ENCODE data around the gene TOMM40.
"Not testable (repeated sequence)": the region's sequence is repeated elsewhere in the genome, so short reads cannot be mapped to it uniquely, and the experiment has no call there.

Gene TOMM40

DNA sequence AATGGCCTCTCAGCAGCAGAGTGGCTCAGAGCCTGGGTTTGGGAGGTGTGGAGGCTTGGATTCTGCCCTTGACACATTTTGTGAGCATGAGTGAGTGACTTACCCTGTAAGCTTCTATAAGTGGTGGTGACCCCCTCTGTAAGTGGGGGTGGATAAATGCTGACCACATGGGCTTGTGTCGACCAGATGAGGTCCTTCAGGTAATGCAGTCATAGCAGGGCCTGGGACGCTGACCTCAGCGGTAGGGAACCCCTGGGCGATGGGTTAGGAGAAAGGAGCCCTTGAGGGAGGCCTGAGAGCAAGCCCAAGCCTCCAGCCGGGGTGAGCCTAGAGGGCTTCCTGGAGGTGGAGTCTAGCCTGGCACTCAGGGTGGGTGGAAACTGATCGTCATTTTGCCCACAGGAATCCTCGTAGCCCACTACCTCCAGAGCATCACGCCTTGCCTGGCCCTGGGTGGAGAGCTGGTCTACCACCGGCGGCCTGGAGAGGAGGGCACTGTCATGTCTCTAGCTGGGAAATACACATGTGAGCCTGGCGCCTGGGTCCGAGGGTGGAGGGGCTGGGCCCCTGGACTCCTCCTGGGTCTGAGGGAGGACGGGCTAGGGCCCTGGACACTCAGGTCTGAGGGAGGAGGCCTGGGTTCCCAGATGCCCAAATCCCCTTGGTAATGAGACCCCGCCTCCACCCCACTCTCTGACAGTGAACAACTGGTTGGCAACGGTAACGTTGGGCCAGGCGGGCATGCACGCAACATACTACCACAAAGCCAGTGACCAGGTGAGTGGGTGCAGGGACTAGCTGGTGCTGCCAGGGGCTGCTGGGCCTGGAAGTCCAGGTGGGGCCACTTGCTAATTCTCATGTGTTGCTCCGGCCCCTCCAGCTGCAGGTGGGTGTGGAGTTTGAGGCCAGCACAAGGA, 9.5 kb downstream of the TOMM40 start:
- no peak for DNase-seq

DNA sequence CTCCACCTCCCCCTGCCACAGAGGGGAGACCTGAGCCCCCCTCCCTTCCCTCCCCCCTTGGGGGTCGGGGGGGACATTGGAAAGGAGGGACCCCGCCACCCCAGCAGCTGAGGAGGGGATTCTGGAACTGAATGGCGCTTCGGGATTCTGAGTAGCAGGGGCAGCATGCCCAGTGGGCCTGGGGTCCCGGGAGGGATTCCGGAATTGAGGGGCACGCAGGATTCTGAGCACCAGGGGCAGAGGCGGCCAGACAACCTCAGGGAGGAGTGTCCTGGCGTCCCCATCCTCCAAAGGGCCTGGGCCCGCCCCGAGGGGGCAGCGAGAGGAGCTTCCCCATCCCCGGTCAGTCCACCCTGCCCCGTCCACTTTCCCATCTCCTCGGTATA, 12.2 kb downstream of the TOMM40 start:
- no peak for DNase-seq

DNA sequence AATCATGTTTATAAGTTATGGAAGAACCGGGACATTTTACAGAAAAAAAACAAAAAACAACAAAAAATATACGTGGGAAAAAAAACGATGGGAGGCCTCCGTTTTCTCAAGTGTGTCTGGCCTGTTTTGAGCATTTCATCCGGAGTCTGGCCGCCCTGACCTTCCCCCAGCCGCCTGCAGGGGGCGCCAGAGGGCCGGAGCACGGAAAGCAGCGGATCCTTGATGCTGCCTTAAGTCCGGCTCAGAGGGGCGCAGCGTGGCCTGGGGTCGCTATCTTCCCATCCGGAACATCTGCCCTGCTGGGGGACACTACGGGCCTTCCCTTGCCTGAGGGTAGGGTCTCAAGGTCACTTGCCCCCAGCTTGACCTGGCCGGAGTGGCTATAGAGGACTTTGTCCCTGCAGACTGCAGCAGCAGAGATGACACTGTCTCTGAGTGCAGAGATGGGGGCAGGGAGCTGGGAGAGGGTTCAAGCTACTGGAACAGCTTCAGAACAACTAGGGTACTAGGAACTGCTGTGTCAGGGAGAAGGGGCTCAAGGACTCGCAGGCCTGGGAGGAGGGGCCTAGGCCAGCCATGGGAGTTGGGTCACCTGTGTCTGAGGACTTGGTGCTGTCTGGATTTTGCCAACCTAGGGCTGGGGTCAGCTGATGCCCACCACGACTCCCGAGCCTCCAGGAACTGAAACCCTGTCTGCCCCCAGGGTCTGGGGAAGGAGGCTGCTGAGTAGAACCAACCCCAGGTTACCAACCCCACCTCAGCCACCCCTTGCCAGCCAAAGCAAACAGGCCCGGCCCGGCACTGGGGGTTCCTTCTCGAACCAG, 12.8 kb downstream of the TOMM40 start:
- DNase-seq, result peak; percentile 91

DNA sequence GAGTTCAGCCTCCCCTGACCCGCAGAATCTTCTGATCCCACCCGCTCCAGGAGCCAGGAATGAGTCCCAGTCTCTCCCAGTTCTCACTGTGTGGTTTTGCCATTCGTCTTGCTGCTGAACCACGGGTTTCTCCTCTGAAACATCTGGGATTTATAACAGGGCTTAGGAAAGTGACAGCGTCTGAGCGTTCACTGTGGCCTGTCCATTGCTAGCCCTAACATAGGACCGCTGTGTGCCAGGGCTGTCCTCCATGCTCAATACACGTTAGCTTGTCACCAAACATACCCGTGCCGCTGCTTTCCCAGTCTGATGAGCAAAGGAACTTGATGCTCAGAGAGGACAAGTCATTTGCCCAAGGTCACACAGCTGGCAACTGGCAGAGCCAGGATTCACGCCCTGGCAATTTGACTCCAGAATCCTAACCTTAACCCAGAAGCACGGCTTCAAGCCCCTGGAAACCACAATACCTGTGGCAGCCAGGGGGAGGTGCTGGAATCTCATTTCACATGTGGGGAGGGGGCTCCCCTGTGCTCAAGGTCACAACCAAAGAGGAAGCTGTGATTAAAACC, 13.5 kb downstream of the TOMM40 start:
- DNase-seq, result no peak

DNA sequence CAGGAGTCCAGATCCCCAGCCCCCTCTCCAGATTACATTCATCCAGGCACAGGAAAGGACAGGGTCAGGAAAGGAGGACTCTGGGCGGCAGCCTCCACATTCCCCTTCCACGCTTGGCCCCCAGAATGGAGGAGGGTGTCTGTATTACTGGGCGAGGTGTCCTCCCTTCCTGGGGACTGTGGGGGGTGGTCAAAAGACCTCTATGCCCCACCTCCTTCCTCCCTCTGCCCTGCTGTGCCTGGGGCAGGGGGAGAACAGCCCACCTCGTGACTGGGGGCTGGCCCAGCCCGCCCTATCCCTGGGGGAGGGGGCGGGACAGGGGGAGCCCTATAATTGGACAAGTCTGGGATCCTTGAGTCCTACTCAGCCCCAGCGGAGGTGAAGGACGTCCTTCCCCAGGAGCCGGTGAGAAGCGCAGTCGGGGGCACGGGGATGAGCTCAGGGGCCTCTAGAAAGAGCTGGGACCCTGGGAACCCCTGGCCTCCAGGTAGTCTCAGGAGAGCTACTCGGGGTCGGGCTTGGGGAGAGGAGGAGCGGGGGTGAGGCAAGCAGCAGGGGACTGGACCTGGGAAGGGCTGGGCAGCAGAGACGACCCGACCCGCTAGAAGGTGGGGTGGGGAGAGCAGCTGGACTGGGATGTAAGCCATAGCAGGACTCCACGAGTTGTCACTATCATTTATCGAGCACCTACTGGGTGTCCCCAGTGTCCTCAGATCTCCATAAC, 14.5 kb downstream of the TOMM40 start, which contains the start of gene APOE:
Gene APOE, plus strand, starts transcription at position 360 of the 724 bp plus-strand sequence. CDS start 829 bp downstream, outside the sequence.
- peak; percentile 52 for DNase-seq

DNA sequence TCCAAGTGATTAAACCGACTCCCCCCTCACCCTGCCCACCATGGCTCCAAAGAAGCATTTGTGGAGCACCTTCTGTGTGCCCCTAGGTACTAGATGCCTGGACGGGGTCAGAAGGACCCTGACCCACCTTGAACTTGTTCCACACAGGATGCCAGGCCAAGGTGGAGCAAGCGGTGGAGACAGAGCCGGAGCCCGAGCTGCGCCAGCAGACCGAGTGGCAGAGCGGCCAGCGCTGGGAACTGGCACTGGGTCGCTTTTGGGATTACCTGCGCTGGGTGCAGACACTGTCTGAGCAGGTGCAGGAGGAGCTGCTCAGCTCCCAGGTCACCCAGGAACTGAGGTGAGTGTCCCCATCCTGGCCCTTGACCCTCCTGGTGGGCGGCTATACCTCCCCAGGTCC, 16.6 kb downstream of the TOMM40 start:
- no peak for DNase-seq

DNA sequence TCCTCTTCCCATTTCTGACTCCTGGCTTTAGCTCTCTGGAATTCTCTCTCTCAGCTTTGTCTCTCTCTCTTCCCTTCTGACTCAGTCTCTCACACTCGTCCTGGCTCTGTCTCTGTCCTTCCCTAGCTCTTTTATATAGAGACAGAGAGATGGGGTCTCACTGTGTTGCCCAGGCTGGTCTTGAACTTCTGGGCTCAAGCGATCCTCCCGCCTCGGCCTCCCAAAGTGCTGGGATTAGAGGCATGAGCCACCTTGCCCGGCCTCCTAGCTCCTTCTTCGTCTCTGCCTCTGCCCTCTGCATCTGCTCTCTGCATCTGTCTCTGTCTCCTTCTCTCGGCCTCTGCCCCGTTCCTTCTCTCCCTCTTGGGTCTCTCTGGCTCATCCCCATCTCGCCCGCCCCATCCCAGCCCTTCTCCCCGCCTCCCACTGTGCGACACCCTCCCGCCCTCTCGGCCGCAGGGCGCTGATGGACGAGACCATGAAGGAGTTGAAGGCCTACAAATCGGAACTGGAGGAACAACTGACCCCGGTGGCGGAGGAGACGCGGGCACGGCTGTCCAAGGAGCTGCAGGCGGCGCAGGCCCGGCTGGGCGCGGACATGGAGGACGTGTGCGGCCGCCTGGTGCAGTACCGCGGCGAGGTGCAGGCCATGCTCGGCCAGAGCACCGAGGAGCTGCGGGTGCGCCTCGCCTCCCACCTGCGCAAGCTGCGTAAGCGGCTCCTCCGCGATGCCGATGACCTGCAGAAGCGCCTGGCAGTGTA, 17.2 kb downstream of the TOMM40 start:
- DNase-seq, result no peak

DNA sequence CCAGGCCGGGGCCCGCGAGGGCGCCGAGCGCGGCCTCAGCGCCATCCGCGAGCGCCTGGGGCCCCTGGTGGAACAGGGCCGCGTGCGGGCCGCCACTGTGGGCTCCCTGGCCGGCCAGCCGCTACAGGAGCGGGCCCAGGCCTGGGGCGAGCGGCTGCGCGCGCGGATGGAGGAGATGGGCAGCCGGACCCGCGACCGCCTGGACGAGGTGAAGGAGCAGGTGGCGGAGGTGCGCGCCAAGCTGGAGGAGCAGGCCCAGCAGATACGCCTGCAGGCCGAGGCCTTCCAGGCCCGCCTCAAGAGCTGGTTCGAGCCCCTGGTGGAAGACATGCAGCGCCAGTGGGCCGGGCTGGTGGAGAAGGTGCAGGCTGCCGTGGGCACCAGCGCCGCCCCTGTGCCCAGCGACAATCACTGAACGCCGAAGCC, 17.8 kb downstream of the TOMM40 start:
- DNase-seq, result no peak

DNA sequence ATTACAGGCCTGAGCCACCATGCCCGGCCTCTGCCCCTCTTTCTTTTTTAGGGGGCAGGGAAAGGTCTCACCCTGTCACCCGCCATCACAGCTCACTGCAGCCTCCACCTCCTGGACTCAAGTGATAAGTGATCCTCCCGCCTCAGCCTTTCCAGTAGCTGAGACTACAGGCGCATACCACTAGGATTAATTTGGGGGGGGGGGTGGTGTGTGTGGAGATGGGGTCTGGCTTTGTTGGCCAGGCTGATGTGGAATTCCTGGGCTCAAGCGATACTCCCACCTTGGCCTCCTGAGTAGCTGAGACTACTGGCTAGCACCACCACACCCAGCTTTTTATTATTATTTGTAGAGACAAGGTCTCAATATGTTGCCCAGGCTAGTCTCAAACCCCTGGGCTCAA, 18.7 kb downstream of the TOMM40 start:
- DNase-seq, result no peak

DNA sequence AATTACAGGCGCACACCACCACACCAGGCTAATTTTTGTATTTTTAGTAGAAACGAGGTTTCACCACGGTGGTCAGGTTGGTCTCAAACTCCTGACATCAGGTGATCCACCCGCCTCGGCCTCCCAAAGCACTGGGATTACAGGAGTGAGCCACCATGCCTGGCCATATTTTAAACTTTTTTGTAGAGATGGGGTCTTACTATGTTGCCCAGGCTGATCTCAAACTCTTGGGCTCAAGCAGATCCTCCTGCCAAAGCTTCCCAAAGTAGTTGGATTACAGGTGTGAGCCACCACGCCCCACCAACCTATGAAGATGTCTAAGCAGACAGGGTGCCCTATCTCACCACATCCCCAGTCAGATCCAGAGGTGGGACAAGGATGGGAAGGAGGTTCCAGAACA, 20.8 kb downstream of the TOMM40 start:
- not testable (repeated sequence) for DNase-seq

DNA sequence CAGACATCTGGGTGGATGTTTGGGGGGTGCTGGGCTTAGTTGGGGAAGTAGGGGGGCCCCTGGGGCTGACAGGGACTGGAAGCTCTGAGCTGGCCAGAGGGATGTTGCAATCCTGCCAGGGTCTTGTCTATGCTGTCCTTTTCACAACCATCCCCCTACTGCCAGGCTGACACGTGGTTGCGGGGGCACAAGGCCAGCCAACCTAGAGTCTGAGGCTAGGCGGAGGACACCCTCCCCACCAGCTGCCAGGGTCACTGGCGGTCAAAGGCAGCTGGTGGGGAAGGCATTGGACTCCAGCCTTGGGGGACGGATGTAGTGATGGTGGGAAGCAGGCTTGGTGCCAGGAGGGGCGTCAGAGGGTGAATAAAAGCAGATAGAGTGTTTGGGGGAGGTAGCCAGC, 21.8 kb downstream of the TOMM40 start:
- no peak for DNase-seq

DNA sequence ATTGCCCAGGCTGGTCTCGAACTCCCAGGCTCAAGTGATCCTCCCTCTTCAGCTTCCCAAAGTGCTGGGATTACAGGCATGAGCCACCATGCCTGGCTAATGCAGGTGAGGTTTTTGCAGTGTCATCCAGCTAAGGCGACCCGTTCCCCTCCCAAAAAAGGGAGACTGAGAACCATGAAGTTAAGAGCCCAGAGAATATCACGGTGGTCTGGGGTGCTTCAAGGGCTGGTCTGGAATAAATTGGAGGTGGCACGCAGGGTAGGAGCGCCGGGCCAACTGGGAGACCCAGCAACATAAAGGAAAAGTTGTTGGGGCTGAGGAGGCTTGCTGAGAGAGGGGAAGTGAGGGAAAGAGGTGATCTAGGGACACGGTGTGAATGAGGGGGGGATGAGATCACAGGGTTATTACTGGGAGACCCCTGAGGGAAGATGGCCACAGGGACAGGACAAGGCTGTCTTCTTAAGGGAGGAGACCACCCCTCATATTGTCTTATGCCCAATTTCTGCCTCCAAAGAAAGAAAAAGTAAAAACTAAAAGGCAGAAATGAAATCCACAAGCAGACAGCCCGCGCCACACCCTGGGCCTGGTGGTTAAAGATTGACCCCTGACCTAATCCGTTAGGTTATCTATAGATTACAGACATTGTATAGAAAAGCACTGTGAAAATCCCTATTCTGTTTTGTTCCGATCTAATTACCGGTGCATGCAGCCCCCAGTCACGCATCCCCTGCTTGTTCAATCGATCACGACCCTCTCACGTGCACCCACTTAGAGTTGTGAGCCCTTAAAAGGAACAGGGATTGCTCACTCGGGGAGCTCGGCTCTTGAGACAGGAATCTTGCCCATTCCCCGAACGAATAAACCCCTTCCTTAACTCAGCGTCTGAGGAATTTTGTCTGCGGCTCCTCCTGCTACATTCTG, 22.7 kb downstream of the TOMM40 start:
- not testable (repeated sequence) for DNase-seq

DNA sequence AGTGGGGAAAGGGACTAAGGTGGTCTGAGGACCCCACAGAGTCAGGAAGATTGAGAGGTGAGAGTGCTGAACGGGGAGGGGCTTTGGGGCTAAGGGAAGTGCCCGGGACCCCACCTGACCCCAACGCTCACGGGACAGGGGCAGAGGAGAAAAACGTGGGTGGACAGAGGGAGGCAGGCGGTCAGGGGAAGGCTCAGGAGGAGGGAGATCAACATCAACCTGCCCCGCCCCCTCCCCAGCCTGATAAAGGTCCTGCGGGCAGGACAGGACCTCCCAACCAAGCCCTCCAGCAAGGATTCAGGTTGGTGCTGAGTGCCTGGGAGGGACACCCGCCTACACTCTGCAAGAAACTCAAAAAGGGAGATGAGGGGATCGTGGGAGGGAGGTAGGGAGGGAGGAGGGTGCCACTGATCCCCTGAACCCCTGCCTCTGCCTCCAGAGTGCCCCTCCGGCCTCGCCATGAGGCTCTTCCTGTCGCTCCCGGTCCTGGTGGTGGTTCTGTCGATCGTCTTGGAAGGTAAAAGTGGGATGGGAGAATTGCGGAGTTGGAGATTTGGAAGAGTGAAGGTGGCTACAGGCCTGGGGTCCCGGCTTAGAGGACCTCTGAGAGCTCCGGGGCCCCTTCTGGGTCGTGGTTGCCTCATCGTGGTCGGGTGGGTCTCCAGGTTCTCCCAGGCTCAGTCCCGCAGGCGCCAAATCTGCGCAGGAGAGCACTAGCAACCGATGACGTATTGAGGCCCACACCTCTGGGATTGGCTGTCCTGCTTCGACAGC, 23.6 kb downstream of the TOMM40 start, which contains the start of gene APOC1:
Gene APOC1, plus strand, starts transcription at position 176 of the 774 bp plus-strand sequence. Its CDS starts 284 bp downstream, at position 460.
- DNase-seq, result peak; percentile 98

DNA sequence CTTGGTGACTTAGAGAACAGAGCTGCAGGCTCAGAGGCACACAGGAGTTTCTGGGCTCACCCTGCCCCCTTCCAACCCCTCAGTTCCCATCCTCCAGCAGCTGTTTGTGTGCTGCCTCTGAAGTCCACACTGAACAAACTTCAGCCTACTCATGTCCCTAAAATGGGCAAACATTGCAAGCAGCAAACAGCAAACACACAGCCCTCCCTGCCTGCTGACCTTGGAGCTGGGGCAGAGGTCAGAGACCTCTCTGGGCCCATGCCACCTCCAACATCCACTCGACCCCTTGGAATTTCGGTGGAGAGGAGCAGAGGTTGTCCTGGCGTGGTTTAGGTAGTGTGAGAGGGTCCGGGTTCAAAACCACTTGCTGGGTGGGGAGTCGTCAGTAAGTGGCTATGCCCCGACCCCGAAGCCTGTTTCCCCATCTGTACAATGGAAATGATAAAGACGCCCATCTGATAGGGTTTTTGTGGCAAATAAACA, 33.2 kb downstream of the TOMM40 start:
- no peak for DNase-seq

DNA sequence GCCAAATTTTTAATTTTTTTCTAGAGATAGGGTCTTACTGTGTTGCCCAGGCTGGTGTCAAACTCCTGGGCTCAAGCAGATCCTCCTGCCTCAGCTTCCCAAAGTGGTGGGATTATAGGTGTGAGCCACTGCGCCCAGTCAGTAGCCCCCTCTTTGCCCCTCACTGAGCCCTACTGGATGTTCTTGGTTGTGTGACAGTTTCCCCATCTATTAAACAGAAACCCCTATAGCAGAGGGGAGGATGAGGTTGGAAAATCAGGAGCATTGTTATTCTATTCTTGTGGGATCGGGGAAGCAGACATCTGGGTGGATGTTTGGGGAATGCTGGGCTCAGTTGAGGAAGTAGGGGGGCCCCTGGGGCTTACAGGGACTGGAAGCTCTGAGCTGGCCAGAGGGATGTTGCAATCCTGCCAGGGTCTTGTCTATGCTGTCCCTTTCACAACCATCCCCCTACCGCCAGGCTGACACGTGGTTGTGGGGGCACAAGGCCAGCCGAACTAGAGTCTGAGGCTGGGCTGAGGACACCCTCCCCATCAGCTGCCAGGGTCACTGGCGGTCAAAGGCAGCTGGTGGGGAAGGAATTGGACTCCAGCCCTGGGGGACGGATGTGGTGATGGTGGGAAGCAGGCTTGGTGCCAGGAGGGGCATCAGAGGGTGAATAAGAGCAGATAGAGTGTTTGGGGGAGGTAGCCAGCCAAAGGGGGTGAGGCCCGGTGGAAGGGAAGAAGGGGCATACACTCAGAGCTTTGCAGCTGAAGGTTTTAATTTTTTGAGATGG, 34.2 kb downstream of the TOMM40 start:
- DNase-seq, result peak; percentile 22

DNA sequence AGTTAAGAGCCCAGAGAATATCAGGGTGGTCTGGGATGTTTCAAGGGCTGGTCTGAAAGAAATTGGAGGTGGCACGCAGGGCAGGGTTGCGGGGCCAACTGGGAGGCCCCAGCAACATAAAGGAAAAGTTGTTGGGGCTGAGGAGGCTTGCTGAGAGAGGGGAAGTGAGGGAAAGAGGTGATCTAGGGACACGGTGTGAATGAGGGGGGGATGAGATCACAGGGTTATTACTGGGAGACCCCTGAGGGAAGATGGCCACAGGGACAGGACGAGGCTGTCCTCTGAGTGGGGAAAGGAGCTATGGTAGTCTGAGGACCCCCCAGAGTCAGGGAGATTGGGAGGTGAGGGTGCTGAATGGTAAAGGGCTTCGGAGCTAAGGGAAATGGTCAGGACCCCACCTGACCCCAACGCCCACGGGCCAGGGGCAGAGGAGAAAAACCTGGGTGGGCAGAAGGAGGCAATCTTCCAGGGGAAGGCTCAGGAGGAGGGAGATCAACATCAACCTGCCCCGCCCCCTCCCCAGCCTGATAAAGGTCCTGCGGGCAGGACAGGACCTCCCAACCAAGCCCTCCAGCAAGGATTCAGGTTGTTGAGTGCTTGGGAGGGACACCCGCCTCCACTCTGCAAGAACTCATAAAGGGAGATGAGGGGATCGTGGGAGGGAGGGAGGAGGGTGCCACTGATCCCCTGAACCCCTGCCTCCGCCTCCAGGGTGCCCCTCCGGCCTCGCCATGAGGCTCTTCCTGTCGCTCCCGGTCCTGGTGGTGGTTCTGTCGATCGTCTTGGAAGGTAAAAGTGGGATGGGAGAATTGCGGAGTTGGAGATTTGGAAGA, 35.4 kb downstream of the TOMM40 start:
- peak; percentile 13 for DNase-seq

DNA sequence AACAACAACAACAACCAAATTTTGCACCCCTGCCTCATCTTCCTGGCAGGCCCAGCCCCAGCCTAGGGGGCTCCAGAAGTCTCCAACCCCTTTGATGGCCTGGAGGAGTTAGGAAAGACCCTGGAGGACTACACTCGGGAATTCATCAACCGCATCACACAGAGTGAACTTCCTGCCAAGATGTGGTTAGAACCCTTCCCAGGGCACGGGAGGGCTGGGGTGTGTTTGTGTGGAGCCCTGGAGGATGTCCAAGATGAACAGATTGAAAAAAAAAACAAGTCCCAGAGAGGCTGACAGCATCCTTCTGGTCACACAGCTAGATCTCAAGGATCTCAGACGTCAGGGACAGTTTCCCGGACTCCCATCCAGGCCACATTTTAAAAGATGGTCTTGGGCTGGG, 36.7 kb downstream of the TOMM40 start:
- no peak for DNase-seq

DNA sequence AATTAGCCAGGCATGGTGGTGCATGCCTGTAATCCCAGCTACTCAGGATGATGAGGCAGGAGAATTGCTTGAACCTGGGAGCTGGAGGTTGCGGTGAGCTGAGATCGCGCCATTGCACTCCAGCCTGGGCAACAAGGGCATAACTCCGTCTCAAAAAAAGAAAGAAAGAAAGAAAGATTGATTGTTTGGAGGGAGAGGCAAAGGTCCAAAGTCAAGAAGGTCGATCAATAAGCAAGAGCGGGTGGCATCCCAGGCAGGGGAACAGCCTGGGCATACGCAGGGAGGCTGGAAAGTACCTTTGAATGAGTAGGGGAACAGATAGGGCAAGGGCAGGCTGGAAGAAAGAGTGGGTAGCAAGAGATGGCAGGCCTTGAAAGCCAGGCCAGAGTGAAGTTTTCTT, 39.0 kb downstream of the TOMM40 start:
- DNase-seq, result no peak

Measured in eye (tissue), 1 donor.